Trophoblast cell (in vitro differentiated cells and primary cell): Measurements from ENCODE around the gene BCHE.

ENCODE experiments used
- DNase-seq, 2 donors: peaks; one replicate each; pipeline ENCODE4 v3.0.0-alpha.2; 2016
- H2AFZ ChIP-seq: 2 replicates; pipeline ENCODE4 v1.6.1; 2013; ENCODE audit warnings: low read length, moderate library complexity, mild to moderate bottlenecking; ENCODE audit not compliant: insufficient read depth, poor library complexity
- H2AK5ac ChIP-seq: 2 replicates; pipeline ENCODE4 v1.6.1; 2013; ENCODE audit warnings: mild to moderate bottlenecking, low read length
- H2BK120ac ChIP-seq: 2 replicates; pipeline ENCODE4 v1.6.1; 2013; ENCODE audit warnings: low read length, mild to moderate bottlenecking, moderate library complexity; ENCODE audit not compliant: insufficient read depth, poor library complexity
- H2BK12ac ChIP-seq: 2 replicates; pipeline ENCODE4 v1.6.1; 2013; ENCODE audit warnings: mild to moderate bottlenecking, low read length, moderate library complexity
- H2BK5ac ChIP-seq: 2 replicates; pipeline ENCODE4 v1.6.1; 2013; ENCODE audit warnings: low read length, low read depth, moderate library complexity, mild to moderate bottlenecking; ENCODE audit not compliant: poor library complexity
- H3K14ac ChIP-seq: 2 replicates; pipeline ENCODE4 v1.6.1; 2013; ENCODE audit warnings: mild to moderate bottlenecking, low read length
- H3K18ac ChIP-seq: 2 replicates; pipeline ENCODE4 v1.6.1; 2013; ENCODE audit warnings: mild to moderate bottlenecking, low read length
- H3K23ac ChIP-seq: 2 replicates; pipeline ENCODE4 v1.6.1; 2013; ENCODE audit warnings: low read length
- H3K27ac ChIP-seq: 2 replicates; pipeline ENCODE4 v1.5.1; 2013; ENCODE audit warnings: low read depth, mild to moderate bottlenecking, inconsistent platforms, low read length, moderate library complexity
- H3K27me3 ChIP-seq: 2 replicates; pipeline ENCODE4 v1.6.1; 2013; ENCODE audit warnings: inconsistent platforms, mild to moderate bottlenecking, low read length, moderate library complexity; ENCODE audit not compliant: insufficient read depth
- H3K36me3 ChIP-seq, 2 experiments: 1 replicate in 1 of 2; 2 replicates in 1 of 2; pipeline ENCODE4 v1.6.1; 2013; ENCODE audit warnings: low read length in 2 of 2, mild to moderate bottlenecking in 2 of 2, moderate library complexity in 1 of 2; ENCODE audit not compliant: insufficient read depth in 2 of 2, control insufficient read depth in 1 of 2
- H3K4ac ChIP-seq: 2 replicates; pipeline ENCODE4 v1.6.1; 2013; ENCODE audit warnings: low read depth, mild to moderate bottlenecking, low read length, moderate library complexity
- H3K4me1 ChIP-seq, 2 experiments: 1 replicate in 1 of 2; 2 replicates in 1 of 2; pipeline ENCODE4 v1.6.1; 2013; ENCODE audit warnings: low read length in 2 of 2, mild to moderate bottlenecking in 2 of 2, moderate library complexity in 1 of 2; ENCODE audit not compliant: insufficient read depth in 2 of 2, control insufficient read depth in 1 of 2
- H3K4me2 ChIP-seq: 2 replicates; pipeline ENCODE4 v1.6.1; 2013; ENCODE audit warnings: inconsistent platforms, mild to moderate bottlenecking, low read length, moderate library complexity
- H3K4me3 ChIP-seq: 2 replicates; pipeline ENCODE4 v1.5.1; 2013; ENCODE audit warnings: mild to moderate bottlenecking, low read depth, low read length, inconsistent platforms
- H3K79me1 ChIP-seq: one replicate; pipeline ENCODE4 v1.6.1; 2013; ENCODE audit warnings: low read length
- H3K79me2 ChIP-seq: 2 replicates; pipeline ENCODE4 v1.6.1; 2013; ENCODE audit warnings: low read length, mild to moderate bottlenecking; ENCODE audit not compliant: control insufficient read depth, insufficient read depth, poor library complexity
- H3K9ac ChIP-seq: 2 replicates; pipeline ENCODE4 v1.6.1; 2013; ENCODE audit warnings: mild to moderate bottlenecking, low read length
- H3K9me3 ChIP-seq: 2 replicates; pipeline ENCODE4 v1.6.1; 2013; ENCODE audit warnings: low read depth, mild to moderate bottlenecking, control low read depth, inconsistent platforms, low read length; ENCODE audit not compliant: insufficient read depth
- H4K12ac ChIP-seq: 2 replicates; pipeline ENCODE4 v1.6.1; 2013; ENCODE audit warnings: low read depth, mild to moderate bottlenecking, low read length, moderate library complexity
- H4K8ac ChIP-seq: 2 replicates; pipeline ENCODE4 v1.6.1; 2013; ENCODE audit warnings: low read depth, mild to moderate bottlenecking, low read length, moderate library complexity
- H4K91ac ChIP-seq: one replicate; pipeline ENCODE4 v1.6.1; 2013; ENCODE audit warnings: low read depth, mild to moderate bottlenecking, low read length, moderate library complexity
- WGBS: extraction: QIAGEN DNeasy Blood & Tissue Kit; methylation state at CpG from one replicate; pipeline ENCODE4 v1.1.7; 2013; ENCODE audit warnings: missing lambda C conversion rate; ENCODE audit not compliant: insufficient read length, insufficient coverage; ENCODE audit errors: extremely low coverage; 5-methylcytosine and 5-hydroxymethylcytosine counted together

BCHE gene

DNA sequence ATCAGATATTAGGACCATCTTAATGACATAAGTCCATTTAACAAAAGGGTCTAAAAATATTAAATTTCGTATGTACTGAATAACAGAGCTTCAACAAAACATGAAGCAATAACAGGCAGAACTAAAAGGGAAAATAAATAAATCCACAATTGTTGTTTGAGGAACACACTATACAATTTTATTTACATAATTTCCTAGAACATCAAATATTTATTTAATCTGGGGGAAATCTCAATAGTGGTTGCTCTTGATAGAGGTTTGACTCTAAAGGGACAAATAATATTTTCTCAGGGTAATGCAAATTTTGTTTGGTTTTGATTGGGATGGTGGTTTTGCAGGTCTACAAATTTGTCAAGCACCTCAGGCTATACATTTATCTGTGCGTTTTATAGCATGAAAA is 90.3 kb downstream of the BCHE start:
- Histone ChIP-seq H4K91ac (no peak overlapping the region), H3K18ac (no peak overlapping the region), H4K12ac (no peak overlapping the region), H3K9ac (no peak overlapping the region), H3K27ac (no peak overlapping the region), H2AK5ac (no peak overlapping the region), H3K9me3 (no peaks in the 10 kb centered on the region), H3K4me3 (no peak overlapping the region), H3K4me1 (no peaks in the 10 kb centered on the region), H3K79me2 (no peaks in the 10 kb centered on the region), H4K8ac (no peak overlapping the region), H3K79me1 (no peaks in the 10 kb centered on the region), H3K4ac (no peak overlapping the region), H2BK12ac (no peak overlapping the region), H3K14ac (no peak overlapping the region), H2AFZ (no peak overlapping the region), H2BK120ac (no peak overlapping the region), H3K27me3 (no peaks in the 10 kb centered on the region), H2BK5ac (no peak overlapping the region), H3K36me3 (no peaks in the 10 kb centered on the region), H3K23ac (no peak overlapping the region), H3K4me2 (no peak overlapping the region)
- no peak for DNase-seq
- no CpG with 5 or more reads among the region's 2 CpGs for WGBS

DNA sequence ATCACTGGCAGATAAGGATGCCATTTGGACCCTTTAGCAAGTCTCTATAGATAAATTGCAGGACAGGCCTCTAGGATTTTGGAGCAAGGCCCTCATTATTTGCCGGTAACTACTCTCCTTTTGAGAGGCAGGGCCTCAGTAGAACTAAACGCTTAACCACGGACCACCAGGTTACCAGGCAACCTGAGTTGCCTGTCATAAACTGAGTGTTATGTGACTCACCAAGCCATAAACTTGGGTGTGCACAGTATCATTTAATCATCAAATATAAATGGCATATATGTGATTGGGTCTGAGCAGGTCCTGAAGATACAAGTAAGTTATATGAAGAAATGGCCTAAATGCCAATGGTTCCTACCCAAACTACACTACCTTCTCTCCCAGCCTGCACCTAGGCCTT is 93.2 kb downstream of the BCHE start:
- Histone ChIP-seq H3K9ac (no peak overlapping the region), H3K23ac (no peak overlapping the region), H2BK5ac (no peak overlapping the region), H3K4me2 (no peak overlapping the region), H3K36me3 (no peaks in the 10 kb centered on the region), H2BK120ac (no peak overlapping the region), H3K27me3 (no peaks in the 10 kb centered on the region), H2BK12ac (no peak overlapping the region), H3K18ac (no peak overlapping the region), H2AK5ac (no peak overlapping the region), H3K14ac (no peak overlapping the region), H3K79me1 (no peaks in the 10 kb centered on the region), H3K9me3 (no peaks in the 10 kb centered on the region), H4K12ac (no peak overlapping the region), H3K79me2 (no peaks in the 10 kb centered on the region), H4K91ac (no peak overlapping the region), H4K8ac (no peak overlapping the region), H3K4me3 (no peak overlapping the region), H2AFZ (no peak overlapping the region), H3K4me1 (no peaks in the 10 kb centered on the region), H3K4ac (no peak overlapping the region), H3K27ac (no peak overlapping the region)
- WGBS, result no CpG with 5 or more reads among the region's 3 CpGs
- no peak for DNase-seq

DNA sequence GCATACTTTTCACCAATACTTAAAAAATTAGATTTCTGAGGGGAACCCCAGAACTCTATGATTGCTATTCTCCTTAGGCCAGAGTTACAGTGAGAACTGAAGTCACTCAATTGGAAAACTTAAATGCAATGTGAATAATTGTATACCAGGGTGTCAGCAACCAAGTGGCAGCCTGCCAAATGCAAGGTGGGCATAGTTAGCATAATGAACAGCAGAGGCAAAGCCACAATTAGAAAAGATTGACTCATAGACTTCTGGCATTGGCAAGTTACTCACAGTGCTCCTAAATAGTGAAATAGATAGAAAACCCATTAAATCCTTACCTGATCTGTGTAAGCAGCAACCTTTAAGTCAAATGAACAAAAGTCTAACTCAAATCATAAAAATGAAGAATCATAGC is 94.9 kb downstream of the BCHE start:
- no peak overlapping the region for H2AK5ac ChIP-seq
- H3K27me3 ChIP-seq, result no peaks in the 10 kb centered on the region
- H3K23ac ChIP-seq, result no peak overlapping the region
- H3K4me2 ChIP-seq, result no peak overlapping the region
- H4K8ac ChIP-seq, result no peak overlapping the region
- H3K27ac ChIP-seq, result no peak overlapping the region
- no peaks in the 10 kb centered on the region for H3K36me3 ChIP-seq
- H2BK5ac ChIP-seq, result no peak overlapping the region
- no peak overlapping the region for H4K12ac ChIP-seq
- H3K9ac ChIP-seq, result no peak overlapping the region
- no peak overlapping the region for H3K14ac ChIP-seq
- no peak overlapping the region for H3K4me3 ChIP-seq
- H2AFZ ChIP-seq, result no peak overlapping the region
- no peak overlapping the region for H3K18ac ChIP-seq
- DNase-seq, result no peak
- no peak overlapping the region for H2BK12ac ChIP-seq
- H3K79me1 ChIP-seq, result no peaks in the 10 kb centered on the region
- no peak overlapping the region for H3K4ac ChIP-seq
- no peak overlapping the region for H2BK120ac ChIP-seq
- no peaks in the 10 kb centered on the region for H3K9me3 ChIP-seq
- H4K91ac ChIP-seq, result no peak overlapping the region
- no peaks in the 10 kb centered on the region for H3K4me1 ChIP-seq
- no peaks in the 10 kb centered on the region for H3K79me2 ChIP-seq

DNA sequence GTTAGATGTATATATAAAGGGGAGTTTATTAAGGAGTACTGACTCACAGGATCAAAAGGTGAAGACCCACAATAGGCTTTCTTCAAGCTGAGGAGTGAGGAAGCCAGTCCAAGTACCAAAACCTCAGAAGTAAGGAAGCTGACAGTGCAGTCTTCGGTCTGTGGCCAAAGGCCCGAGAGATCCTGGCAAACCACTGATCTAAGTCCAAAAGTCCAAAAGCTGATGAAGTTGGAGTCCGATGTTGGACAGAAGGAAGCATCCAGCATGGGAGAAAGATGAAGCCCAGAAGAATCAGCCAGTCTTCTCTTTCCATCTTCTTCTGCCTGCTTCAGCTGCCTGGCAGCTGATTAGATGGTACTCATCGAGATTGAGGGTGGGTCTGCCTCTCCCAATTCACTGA is 107.5 kb downstream of the BCHE start:
- no CpG with 5 or more reads among the region's 4 CpGs for WGBS

DNA sequence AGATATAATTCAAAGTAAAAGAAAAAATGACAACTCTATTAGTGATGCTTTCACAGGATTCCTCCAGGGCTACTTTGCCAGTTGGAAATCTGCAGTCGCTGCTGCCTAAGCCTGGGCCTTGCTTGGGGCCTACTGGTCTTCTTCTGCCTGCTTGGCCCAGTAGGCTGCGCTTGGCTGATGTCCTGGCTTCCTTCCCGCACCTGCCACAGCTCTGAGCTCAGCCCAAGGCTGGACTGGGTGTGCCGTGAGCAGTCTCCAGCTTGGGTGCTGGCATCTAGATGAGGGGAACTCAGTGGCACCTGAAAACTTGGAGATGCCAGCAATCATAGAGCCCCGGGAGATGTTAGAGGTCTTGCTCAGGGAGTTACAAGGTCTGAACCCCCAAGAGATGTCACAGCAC is 108.3 kb downstream of the BCHE start:
- H3K27ac ChIP-seq, result no peak overlapping the region
- H3K79me2 ChIP-seq, result no peaks in the 10 kb centered on the region
- no peak overlapping the region for H4K8ac ChIP-seq
- H3K18ac ChIP-seq, result no peak overlapping the region
- no peak overlapping the region for H2AK5ac ChIP-seq
- no peak overlapping the region for H3K23ac ChIP-seq
- H3K36me3 ChIP-seq, result no peaks in the 10 kb centered on the region
- no peak overlapping the region for H2BK5ac ChIP-seq
- no peak overlapping the region for H2BK120ac ChIP-seq
- no peak overlapping the region for H3K9ac ChIP-seq
- H4K91ac ChIP-seq, result no peak overlapping the region
- H3K9me3 ChIP-seq, result no peaks in the 10 kb centered on the region
- H3K27me3 ChIP-seq, result no peaks in the 10 kb centered on the region
- no peak overlapping the region for H3K4me3 ChIP-seq
- no CpG with 5 or more reads among the region's 5 CpGs for WGBS
- H3K14ac ChIP-seq, result no peak overlapping the region
- DNase-seq, result no peak
- no peak overlapping the region for H3K4ac ChIP-seq
- no peaks in the 10 kb centered on the region for H3K4me1 ChIP-seq
- no peaks in the 10 kb centered on the region for H3K79me1 ChIP-seq
- H2BK12ac ChIP-seq, result no peak overlapping the region
- no peak overlapping the region for H2AFZ ChIP-seq
- H4K12ac ChIP-seq, result no peak overlapping the region
- no peak overlapping the region for H3K4me2 ChIP-seq

More for the DNA sequence above, 107.5 kb downstream of the BCHE start:
- no peak overlapping the region for H3K4me3 ChIP-seq
- no peak overlapping the region for H3K14ac ChIP-seq
- no peak overlapping the region for H2AK5ac ChIP-seq
- no peak overlapping the region for H4K12ac ChIP-seq
- H3K23ac ChIP-seq, result no peak overlapping the region
- H3K9me3 ChIP-seq, result no peaks in the 10 kb centered on the region
- no peak overlapping the region for H2BK120ac ChIP-seq
- no peaks in the 10 kb centered on the region for H3K4me1 ChIP-seq
- H3K18ac ChIP-seq, result no peak overlapping the region
- no peak overlapping the region for H4K91ac ChIP-seq
- no peak overlapping the region for H2BK12ac ChIP-seq
- no peak for DNase-seq
- H3K79me1 ChIP-seq, result no peaks in the 10 kb centered on the region
- no peak overlapping the region for H2BK5ac ChIP-seq
- no peaks in the 10 kb centered on the region for H3K36me3 ChIP-seq
- no peak overlapping the region for H2AFZ ChIP-seq
- no peak overlapping the region for H3K4ac ChIP-seq
- no peaks in the 10 kb centered on the region for H3K79me2 ChIP-seq
- no peak overlapping the region for H4K8ac ChIP-seq
- no peaks in the 10 kb centered on the region for H3K27me3 ChIP-seq
- no peak overlapping the region for H3K27ac ChIP-seq
- no peak overlapping the region for H3K9ac ChIP-seq
- H3K4me2 ChIP-seq, result no peak overlapping the region
